ENCODE data around the gene CPEB1.

The CPEB1 gene

DNA sequence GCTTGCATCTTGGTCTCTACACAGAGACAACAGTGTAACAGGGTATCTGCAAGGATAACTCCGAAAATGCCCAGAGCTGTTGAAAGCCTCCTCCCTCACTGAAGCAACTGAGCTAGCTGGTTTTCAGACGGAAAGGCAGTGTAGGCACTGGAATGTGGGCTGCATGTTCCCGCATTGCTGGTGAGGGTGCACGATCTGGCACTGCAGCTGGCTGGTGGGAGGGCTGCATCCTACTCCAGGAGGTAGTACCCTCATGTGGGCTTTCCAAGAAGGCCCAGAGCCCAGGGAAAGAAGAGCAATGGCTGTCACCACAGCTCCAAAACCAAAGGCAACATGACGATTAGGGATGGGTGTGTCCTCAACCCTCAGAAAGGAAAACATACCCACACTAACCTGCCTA, 78.2 kb downstream of the CPEB1 start:
- Histone ChIP-seq H3K4me2 (ENCODE audit: low read depth, low read length, poor library complexity, severe bottlenecking) (no peak overlapping the region), H4K20me1 (ENCODE audit: low read depth, low read length) (no peaks in the 10 kb centered on the region), H3K27ac (ENCODE audit: low read depth, low read length) (no peak overlapping the region), H2AFZ (ENCODE audit: low read depth, low read length, severe bottlenecking) (no peak overlapping the region), H3K4me3 (ENCODE audit: insufficient read depth, low read length, poor library complexity, severe bottlenecking) (no peak overlapping the region), H3K9me2 (replicated peaks; ENCODE audit: insufficient read depth, low read length) (no peaks in the 10 kb centered on the region), H3F3A (ENCODE audit: insufficient read depth) (no peaks in the 10 kb centered on the region), H3K79me2 (ENCODE audit: insufficient read depth, low read length) (no peaks in the 10 kb centered on the region), H3K27me3 (ENCODE audit: low read length) (no peaks in the 10 kb centered on the region), H3K9me3 (ENCODE audit: insufficient read depth, low read length) (no peaks in the 10 kb centered on the region), H3K9ac (ENCODE audit: low read length) (no peak overlapping the region), H3K36me3 (ENCODE audit: low read length) (no peaks in the 10 kb centered on the region)
- no peak for TF ChIP-seq EZH2phosphoT487 (conservative IDR thresholded peaks at IDR 0.05; ENCODE audit: low read length)
- TF ChIP-seq, protein P1, sequence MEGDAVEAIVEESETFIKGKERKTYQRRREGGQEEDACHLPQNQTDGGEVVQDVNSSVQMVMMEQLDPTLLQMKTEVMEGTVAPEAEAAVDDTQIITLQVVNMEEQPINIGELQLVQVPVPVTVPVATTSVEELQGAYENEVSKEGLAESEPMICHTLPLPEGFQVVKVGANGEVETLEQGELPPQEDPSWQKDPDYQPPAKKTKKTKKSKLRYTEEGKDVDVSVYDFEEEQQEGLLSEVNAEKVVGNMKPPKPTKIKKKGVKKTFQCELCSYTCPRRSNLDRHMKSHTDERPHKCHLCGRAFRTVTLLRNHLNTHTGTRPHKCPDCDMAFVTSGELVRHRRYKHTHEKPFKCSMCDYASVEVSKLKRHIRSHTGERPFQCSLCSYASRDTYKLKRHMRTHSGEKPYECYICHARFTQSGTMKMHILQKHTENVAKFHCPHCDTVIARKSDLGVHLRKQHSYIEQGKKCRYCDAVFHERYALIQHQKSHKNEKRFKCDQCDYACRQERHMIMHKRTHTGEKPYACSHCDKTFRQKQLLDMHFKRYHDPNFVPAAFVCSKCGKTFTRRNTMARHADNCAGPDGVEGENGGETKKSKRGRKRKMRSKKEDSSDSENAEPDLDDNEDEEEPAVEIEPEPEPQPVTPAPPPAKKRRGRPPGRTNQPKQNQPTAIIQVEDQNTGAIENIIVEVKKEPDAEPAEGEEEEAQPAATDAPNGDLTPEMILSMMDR (IDR thresholded peaks at IDR 0.05; ENCODE audit: insufficient read depth, low read length, poor library complexity, severe bottlenecking), result no peak

DNA sequence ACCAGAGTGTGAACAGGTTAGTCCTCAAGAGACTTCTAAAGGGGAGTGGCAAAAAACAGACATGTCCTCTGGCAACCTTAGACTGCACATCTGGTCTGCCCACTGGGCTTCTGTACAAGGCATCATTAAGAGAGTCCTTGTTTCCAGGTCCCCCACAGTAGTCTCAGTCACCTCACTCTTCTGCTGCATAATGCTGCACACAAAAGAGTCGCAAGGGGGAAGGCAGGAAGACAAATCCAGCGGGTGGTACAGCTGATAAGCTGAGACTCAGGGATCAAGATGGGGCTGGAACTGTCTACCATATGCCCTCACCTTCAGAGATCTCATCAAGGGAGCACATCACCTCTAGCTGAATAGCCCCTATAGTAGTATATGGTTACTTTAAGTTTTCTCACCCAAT, 79.5 kb downstream of the CPEB1 start:
- no peak overlapping the region for H3K9ac ChIP-seq (ENCODE audit: low read length)
- no peak overlapping the region for H3K4me2 ChIP-seq (ENCODE audit: low read depth, low read length, poor library complexity, severe bottlenecking)
- TF ChIP-seq EZH2phosphoT487 (conservative IDR thresholded peaks at IDR 0.05; ENCODE audit: low read length), result no peak
- TF ChIP-seq, protein P1 (IDR thresholded peaks at IDR 0.05; ENCODE audit: insufficient read depth, low read length, poor library complexity, severe bottlenecking), result no peak
- H3K4me3 ChIP-seq (ENCODE audit: insufficient read depth, low read length, poor library complexity, severe bottlenecking), result no peak overlapping the region
- no peaks in the 10 kb centered on the region for H3K79me2 ChIP-seq (ENCODE audit: insufficient read depth, low read length)
- H4K20me1 ChIP-seq (ENCODE audit: low read depth, low read length), result no peaks in the 10 kb centered on the region
- no peak overlapping the region for H3K27ac ChIP-seq (ENCODE audit: low read depth, low read length)
- no peaks in the 10 kb centered on the region for H3K9me3 ChIP-seq (ENCODE audit: insufficient read depth, low read length)
- no peaks in the 10 kb centered on the region for H3K9me2 ChIP-seq (replicated peaks; ENCODE audit: insufficient read depth, low read length)
- no peak overlapping the region for H2AFZ ChIP-seq (ENCODE audit: low read depth, low read length, severe bottlenecking)
- H3K36me3 ChIP-seq (ENCODE audit: low read length), result no peaks in the 10 kb centered on the region
- no peaks in the 10 kb centered on the region for H3F3A ChIP-seq (ENCODE audit: insufficient read depth)
- H3K27me3 ChIP-seq (ENCODE audit: low read length), result no peaks in the 10 kb centered on the region

DNA sequence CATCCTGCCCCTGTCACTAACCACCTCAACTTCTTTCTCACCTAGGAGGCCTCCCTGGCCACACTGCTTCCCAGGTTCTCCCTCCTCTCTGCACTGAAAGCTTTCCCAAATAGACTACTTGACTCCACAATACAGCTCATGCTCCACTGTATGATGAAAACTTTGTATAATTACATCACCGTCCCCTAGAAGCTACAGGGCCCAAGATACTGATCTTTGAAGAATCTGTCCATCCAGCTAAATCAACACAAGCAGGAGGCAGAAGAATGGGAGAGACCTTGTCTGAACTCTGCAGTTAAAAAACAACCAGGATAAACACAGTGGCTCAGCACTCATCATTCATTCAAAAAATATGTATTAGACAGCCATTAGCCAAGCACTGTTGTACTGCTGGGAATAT, 80.5 kb downstream of the CPEB1 start:
- Histone ChIP-seq H3K9me2 (replicated peaks; ENCODE audit: insufficient read depth, low read length) (no peaks in the 10 kb centered on the region), H3K9ac (ENCODE audit: low read length) (no peak overlapping the region), H3K79me2 (ENCODE audit: insufficient read depth, low read length) (no peaks in the 10 kb centered on the region), H3K9me3 (ENCODE audit: insufficient read depth, low read length) (no peaks in the 10 kb centered on the region), H4K20me1 (ENCODE audit: low read depth, low read length) (no peaks in the 10 kb centered on the region), H3K4me3 (ENCODE audit: insufficient read depth, low read length, poor library complexity, severe bottlenecking) (no peak overlapping the region), H3K4me2 (ENCODE audit: low read depth, low read length, poor library complexity, severe bottlenecking) (no peak overlapping the region), H2AFZ (ENCODE audit: low read depth, low read length, severe bottlenecking) (no peak overlapping the region), H3F3A (ENCODE audit: insufficient read depth) (no peaks in the 10 kb centered on the region), H3K27me3 (ENCODE audit: low read length) (no peaks in the 10 kb centered on the region), H3K36me3 (ENCODE audit: low read length) (no peaks in the 10 kb centered on the region), H3K27ac (ENCODE audit: low read depth, low read length) (no peak overlapping the region)
- no peak for TF ChIP-seq EZH2phosphoT487 (conservative IDR thresholded peaks at IDR 0.05; ENCODE audit: low read length)
- TF ChIP-seq, protein P1 (IDR thresholded peaks at IDR 0.05; ENCODE audit: insufficient read depth, low read length, poor library complexity, severe bottlenecking), result no peak

Measured in SU-DHL-6 (cell line).